GM12878 (cell line): ENCODE data around the gene WDR48. TPM values are rescaled to one million over a fixed set of nuclear protein-coding genes. Genes with fewer than 3 reads are reported as not detected.

Source experiments
- ATAC-seq: fragments of 200-7000 bp; cut with Tn5 transposase; 3 replicates; pipeline ENCODE4 v1.9.1; 2020; ENCODE audit warnings: mild to moderate bottlenecking, moderate library complexity
- BruUV-seq: library from RNA; stranded (reverse); fragments of 400-500 nt; replicated peaks from 2 replicates; lab custom pipeline; 2021; lab: Mats Ljungman, UMichigan
- CTCF ChIA-PET: fragments of 300-600 bp; sonication (Branson Sonifier 250); formaldehyde crosslinking; extraction: SDS; loops from one replicate; lab custom pipeline; 2021; ENCODE audit warnings: inconsistent platforms; lab: Yijun Ruan, JAX
- POLR2A ChIA-PET: fragments of 350-600 bp; formaldehyde crosslinking; extraction: SDS; loops from one replicate; lab custom pipeline; 2021; ENCODE audit warnings: inconsistent platforms; lab: Charles Lee
- RAD21 ChIA-PET: fragments of 300-600 bp; sonication (Branson Sonifier 250); formaldehyde crosslinking; loops from one replicate; lab custom pipeline; 2023; ENCODE audit warnings: antibody characterized with exemption; ENCODE audit not compliant: unreplicated experiment; lab: Charles Lee
- SMC1A ChIA-PET: fragments of 300-600 bp; sonication (Branson Sonifier 250); formaldehyde crosslinking; loops from one replicate; lab custom pipeline; 2023; ENCODE audit not compliant: unreplicated experiment, uncharacterized antibody; lab: Charles Lee
- DNase-seq: peaks from one replicate; pipeline ENCODE4 v3.0.0-alpha.2; 2011; ENCODE audit warnings: low read depth, low spot score
- FAIRE-seq: peaks from 3 replicates; lab custom pipeline; 2011; peaks lifted over from hg19 to GRCh38; lab: Jason Lieb, UNC
- H2AFZ ChIP-seq: 2 replicates; pipeline ENCODE4 v1.6.0; 2011; ENCODE audit warnings: low read depth, low read length, control low read depth; ENCODE audit not compliant: control insufficient read depth
- H3K27ac ChIP-seq: 2 replicates; pipeline ENCODE4 v1.5.1; 2011; ENCODE audit warnings: control low read depth; ENCODE audit not compliant: control insufficient read depth, insufficient read depth
- H3K27me3 ChIP-seq, 2 experiments: replicated peaks in 1 of 2; 2 replicates each; pipeline versions ENCODE4 v1.6.0 to v1.6.1; 2011; ENCODE audit warnings: low read length in 1 of 2; ENCODE audit not compliant: control insufficient read depth in 2 of 2, insufficient read depth in 2 of 2
- H3K36me3 ChIP-seq, 2 experiments: 2 replicates each; pipeline ENCODE4 v1.5.1; 2011; ENCODE audit warnings: low read length in 1 of 2; ENCODE audit not compliant: control insufficient read depth in 2 of 2, insufficient read depth in 2 of 2
- H3K4me1 ChIP-seq: 2 replicates; pipeline ENCODE4 v1.6.1; 2011; ENCODE audit warnings: mild to moderate bottlenecking, low read length, moderate library complexity, mixed read lengths; ENCODE audit not compliant: control insufficient read depth, insufficient read depth
- H3K4me2 ChIP-seq: 2 replicates; pipeline ENCODE4 v1.6.0; 2011; ENCODE audit warnings: control low read depth; ENCODE audit not compliant: control insufficient read depth, insufficient read depth
- H3K4me3 ChIP-seq: fragments of 200-600 bp; sonication (generic); 2 replicates; pipeline ENCODE4 v1.5.1; 2016
- H3K79me2 ChIP-seq: 2 replicates; pipeline ENCODE4 v1.6.0; 2011; ENCODE audit warnings: low read length; ENCODE audit not compliant: control insufficient read depth, insufficient read depth
- H3K9ac ChIP-seq: 2 replicates; pipeline ENCODE4 v1.8.0; 2011; ENCODE audit warnings: low read length, control low read depth, mixed read lengths; ENCODE audit not compliant: control insufficient read depth, insufficient read depth
- H3K9me3 ChIP-seq: replicated peaks from 3 replicates; pipeline ENCODE4 v1.5.1; 2011; ENCODE audit warnings: mild to moderate bottlenecking, low read length; ENCODE audit not compliant: control insufficient read depth, insufficient read depth
- H4K20me1 ChIP-seq: 2 replicates; pipeline ENCODE4 v1.6.0; 2011; ENCODE audit not compliant: control insufficient read depth, insufficient read depth
- ASH2L ChIP-seq: fragments of 300-600, 200-600 bp; sonication (generic); IDR thresholded peaks from 2 replicates; pipeline ENCODE4 v1.6.1; 2017; ENCODE audit warnings: low read depth, mild to moderate bottlenecking, borderline replicate concordance
- CREM ChIP-seq: IDR thresholded peaks from 2 replicates; pipeline ENCODE4 v1.6.1; 2014; ENCODE audit warnings: antibody characterized with exemption, low read depth
- EGR1 ChIP-seq, 2 experiments: IDR thresholded peaks; 1 replicate in 1 of 2; 2 replicates in 1 of 2; pipeline ENCODE4 v1.6.1; 2011 to 2012; ENCODE audit warnings: low read depth in 2 of 2, low read length in 2 of 2, borderline replicate concordance in 1 of 2, mild to moderate bottlenecking in 1 of 2, moderate library complexity in 1 of 2
- NFYB ChIP-seq: IDR thresholded peaks from 2 replicates; pipeline ENCODE4 v1.6.1; 2011; ENCODE audit warnings: low read depth, mild to moderate bottlenecking, low read length, improper control_type of control experiment, moderate library complexity; ENCODE audit not compliant: insufficient read depth
- PAX5 ChIP-seq: IDR thresholded peaks from 2 replicates; pipeline ENCODE4 v1.6.1; 2011; ENCODE audit warnings: low read depth, low read length, borderline replicate concordance
- POLR2AphosphoS5 ChIP-seq: IDR thresholded peaks from 2 replicates; pipeline ENCODE4 v1.6.1; 2011; ENCODE audit warnings: mild to moderate bottlenecking, low read length, inconsistent platforms
- RAD21 ChIP-seq: IDR thresholded peaks from 2 replicates; pipeline ENCODE4 v1.6.1; 2011; ENCODE audit warnings: mild to moderate bottlenecking, low read depth, low read length, moderate library complexity; ENCODE audit not compliant: insufficient read depth
- RUNX3 ChIP-seq: IDR thresholded peaks from 2 replicates; pipeline ENCODE4 v1.6.1; 2012; ENCODE audit warnings: low read length, inconsistent platforms
- SP1 ChIP-seq: IDR thresholded peaks from one replicate; pipeline ENCODE4 v1.6.1; 2011; ENCODE audit warnings: low read depth, low read length
- SREBF1 ChIP-seq: IDR thresholded peaks from 2 replicates; pipeline ENCODE4 v1.6.1; 2012; ENCODE audit warnings: mild to moderate bottlenecking, low read length
- STAT1 ChIP-seq: fragments of 450-650 bp; conservative IDR thresholded peaks from 2 replicates; pipeline ENCODE4 v1.6.1; 2014; ENCODE audit warnings: antibody characterized with exemption, mild to moderate bottlenecking
- TCF3 ChIP-seq: IDR thresholded peaks from 2 replicates; pipeline ENCODE4 v1.6.1; 2012; ENCODE audit warnings: low read depth, mild to moderate bottlenecking, low read length, borderline replicate concordance; ENCODE audit not compliant: insufficient read depth
- YY1 ChIP-seq: IDR thresholded peaks from 2 replicates; pipeline ENCODE4 v1.6.1; 2011; ENCODE audit warnings: low read depth, mild to moderate bottlenecking, low read length
- ZNF24 ChIP-seq: fragments of 450-650 bp; IDR thresholded peaks from 2 replicates; pipeline ENCODE4 v1.6.1; 2017; ENCODE audit warnings: antibody characterized with exemption, mild to moderate bottlenecking
- in situ Hi-C: fragments of 300-500 bp; cut with MboI; formaldehyde crosslinking; loops from 9 replicates; pipeline ENCODE4 v1.14.3; 2018; ENCODE audit warnings: mixed read lengths
- intact Hi-C: fragments of 100-400 bp; cut with micrococcal nuclease; formaldehyde crosslinking; loops from one replicate; pipeline ENCODE4 v1.14.2; 2022; ENCODE audit not compliant: unreplicated experiment
- polyA plus RNA-seq, 11 experiments: library from polyadenylated mRNA; depleted of rRNA in 4 of 11; unstranded in 6 of 11; stranded (reverse) in 5 of 11; fragments of >200 nt; fragmentation: Nextera tagmentation in 4 of 11; fragmentation: Illumina TruSeq in 1 of 11; extraction: Ambion mirVana in 4 of 11; extraction: Trizol in 1 of 11; gene quantifications; 1 replicate in 1 of 11; 2 replicates in 10 of 11; pipeline versions ENCODE4 v1.2.1 to v1.2.3, GENCODE V29; 2011 to 2016; ENCODE audit warnings: inconsistent platforms in 2 of 11, missing spikeins in 2 of 11, low read depth in 1 of 11
- total RNA-seq, 4 experiments: library from RNA; depleted of rRNA in 3 of 4; stranded (reverse); fragments of >200 nt in 3 of 4; fragmentation: Illumina TruSeq in 1 of 4; extraction: Trizol in 1 of 4; gene quantifications; 2 replicates each; pipeline versions ENCODE4 v1.2.1 to v1.2.3, GENCODE V29; 2013 to 2021
- TF ChIP-seq, protein P1 (sequence below), 3 experiments: IDR thresholded peaks in 2 of 3; conservative IDR thresholded peaks in 1 of 3; 2 replicates each; pipeline ENCODE4 v1.5.1; 2011; ENCODE audit warnings: low read depth in 3 of 3, low read length in 3 of 3, mild to moderate bottlenecking in 3 of 3, control low read depth in 2 of 3, moderate library complexity in 2 of 3, inconsistent platforms in 1 of 3, mixed read lengths in 1 of 3; ENCODE audit not compliant: control insufficient read depth in 2 of 3, insufficient read depth in 1 of 3; ENCODE audit errors: extremely low read depth in 1 of 3
- TF ChIP-seq, protein P2 (sequence below): IDR thresholded peaks from 2 replicates; pipeline ENCODE4 v1.6.1; 2012; ENCODE audit warnings: improper control_type of control experiment, low read depth, low read length; ENCODE audit not compliant: insufficient replicate concordance

Gene WDR48
- total and polyA plus RNA-seq, 10 of the 15 experiments (the other 5 are each of a cell fraction or from before 2014, with no cell fraction given) = 16.8 to 43.8 (median 29.0) TPM

DNA sequence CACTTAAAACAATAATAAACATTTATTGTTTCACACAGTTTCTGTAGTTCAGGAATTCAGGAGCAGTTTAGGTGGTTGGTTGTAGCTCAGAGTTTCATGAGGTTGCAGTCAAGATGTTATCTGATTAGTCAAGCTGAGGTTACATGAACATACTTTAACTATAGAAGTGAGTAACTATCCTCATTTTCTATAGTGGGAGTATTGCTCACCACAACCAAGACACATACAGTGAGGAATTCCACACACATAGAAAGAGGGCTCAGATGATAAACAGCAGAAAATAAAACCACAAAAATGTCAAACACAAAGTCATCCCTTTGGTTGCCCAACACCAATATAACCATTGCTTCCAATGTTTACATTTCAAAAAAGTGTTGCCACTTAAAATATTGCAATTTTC lies 13.7 kb upstream of the WDR48 start:
- H4K20me1 ChIP-seq = no peaks in the 10 kb centered on the region
- RAD21 ChIA-PET = no interaction called here
- BruUV-seq = no TSS peak
- CTCF ChIA-PET = interaction anchor here (0.6 to 0.7 kb wide), 3 partner anchors 28 to 665 kb away, joined by 3 read pairs; no protein-coding TSS in a partner anchor
- intact Hi-C loops = no loop called here
- SMC1A ChIA-PET = interaction anchor here (0.8 kb wide), 1 partner anchor 38 kb away, joined by 3 read pairs; no protein-coding TSS in a partner anchor
- H3K27ac ChIP-seq = no peak overlapping the region
- DNase-seq = no peak
- H3K4me2 ChIP-seq = no peak overlapping the region
- POLR2A ChIA-PET = no interaction called here
- no peaks in the 10 kb centered on the region for H3K4me1 ChIP-seq
- H3K79me2 ChIP-seq = no peaks in the 10 kb centered on the region
- ATAC-seq = no peak
- no peak for TF ChIP-seq TCF3
- no peak for TF ChIP-seq ZNF24
- TF ChIP-seq PAX5 = no peak
- TF ChIP-seq, protein P1, sequence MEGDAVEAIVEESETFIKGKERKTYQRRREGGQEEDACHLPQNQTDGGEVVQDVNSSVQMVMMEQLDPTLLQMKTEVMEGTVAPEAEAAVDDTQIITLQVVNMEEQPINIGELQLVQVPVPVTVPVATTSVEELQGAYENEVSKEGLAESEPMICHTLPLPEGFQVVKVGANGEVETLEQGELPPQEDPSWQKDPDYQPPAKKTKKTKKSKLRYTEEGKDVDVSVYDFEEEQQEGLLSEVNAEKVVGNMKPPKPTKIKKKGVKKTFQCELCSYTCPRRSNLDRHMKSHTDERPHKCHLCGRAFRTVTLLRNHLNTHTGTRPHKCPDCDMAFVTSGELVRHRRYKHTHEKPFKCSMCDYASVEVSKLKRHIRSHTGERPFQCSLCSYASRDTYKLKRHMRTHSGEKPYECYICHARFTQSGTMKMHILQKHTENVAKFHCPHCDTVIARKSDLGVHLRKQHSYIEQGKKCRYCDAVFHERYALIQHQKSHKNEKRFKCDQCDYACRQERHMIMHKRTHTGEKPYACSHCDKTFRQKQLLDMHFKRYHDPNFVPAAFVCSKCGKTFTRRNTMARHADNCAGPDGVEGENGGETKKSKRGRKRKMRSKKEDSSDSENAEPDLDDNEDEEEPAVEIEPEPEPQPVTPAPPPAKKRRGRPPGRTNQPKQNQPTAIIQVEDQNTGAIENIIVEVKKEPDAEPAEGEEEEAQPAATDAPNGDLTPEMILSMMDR (IDR thresholded peaks at IDR 0.05 in 2 of 3, conservative IDR thresholded peaks at IDR 0.05 in 1 of 3; ENCODE audit: control insufficient read depth in 2 of 3, extremely low read depth in 1 of 3, insufficient read depth in 1 of 3, low read depth in 3 of 3, low read length in 3 of 3) = no peak
- TF ChIP-seq SP1 = no peak
- no peak for TF ChIP-seq ASH2L
- TF ChIP-seq EGR1 (IDR thresholded peaks at IDR 0.05; ENCODE audit: borderline replicate concordance in 1 of 2, low read depth in 2 of 2, low read length in 2 of 2) = no peak
- TF ChIP-seq RUNX3 = no peak
- no peak for TF ChIP-seq RAD21
- TF ChIP-seq, protein P2, sequence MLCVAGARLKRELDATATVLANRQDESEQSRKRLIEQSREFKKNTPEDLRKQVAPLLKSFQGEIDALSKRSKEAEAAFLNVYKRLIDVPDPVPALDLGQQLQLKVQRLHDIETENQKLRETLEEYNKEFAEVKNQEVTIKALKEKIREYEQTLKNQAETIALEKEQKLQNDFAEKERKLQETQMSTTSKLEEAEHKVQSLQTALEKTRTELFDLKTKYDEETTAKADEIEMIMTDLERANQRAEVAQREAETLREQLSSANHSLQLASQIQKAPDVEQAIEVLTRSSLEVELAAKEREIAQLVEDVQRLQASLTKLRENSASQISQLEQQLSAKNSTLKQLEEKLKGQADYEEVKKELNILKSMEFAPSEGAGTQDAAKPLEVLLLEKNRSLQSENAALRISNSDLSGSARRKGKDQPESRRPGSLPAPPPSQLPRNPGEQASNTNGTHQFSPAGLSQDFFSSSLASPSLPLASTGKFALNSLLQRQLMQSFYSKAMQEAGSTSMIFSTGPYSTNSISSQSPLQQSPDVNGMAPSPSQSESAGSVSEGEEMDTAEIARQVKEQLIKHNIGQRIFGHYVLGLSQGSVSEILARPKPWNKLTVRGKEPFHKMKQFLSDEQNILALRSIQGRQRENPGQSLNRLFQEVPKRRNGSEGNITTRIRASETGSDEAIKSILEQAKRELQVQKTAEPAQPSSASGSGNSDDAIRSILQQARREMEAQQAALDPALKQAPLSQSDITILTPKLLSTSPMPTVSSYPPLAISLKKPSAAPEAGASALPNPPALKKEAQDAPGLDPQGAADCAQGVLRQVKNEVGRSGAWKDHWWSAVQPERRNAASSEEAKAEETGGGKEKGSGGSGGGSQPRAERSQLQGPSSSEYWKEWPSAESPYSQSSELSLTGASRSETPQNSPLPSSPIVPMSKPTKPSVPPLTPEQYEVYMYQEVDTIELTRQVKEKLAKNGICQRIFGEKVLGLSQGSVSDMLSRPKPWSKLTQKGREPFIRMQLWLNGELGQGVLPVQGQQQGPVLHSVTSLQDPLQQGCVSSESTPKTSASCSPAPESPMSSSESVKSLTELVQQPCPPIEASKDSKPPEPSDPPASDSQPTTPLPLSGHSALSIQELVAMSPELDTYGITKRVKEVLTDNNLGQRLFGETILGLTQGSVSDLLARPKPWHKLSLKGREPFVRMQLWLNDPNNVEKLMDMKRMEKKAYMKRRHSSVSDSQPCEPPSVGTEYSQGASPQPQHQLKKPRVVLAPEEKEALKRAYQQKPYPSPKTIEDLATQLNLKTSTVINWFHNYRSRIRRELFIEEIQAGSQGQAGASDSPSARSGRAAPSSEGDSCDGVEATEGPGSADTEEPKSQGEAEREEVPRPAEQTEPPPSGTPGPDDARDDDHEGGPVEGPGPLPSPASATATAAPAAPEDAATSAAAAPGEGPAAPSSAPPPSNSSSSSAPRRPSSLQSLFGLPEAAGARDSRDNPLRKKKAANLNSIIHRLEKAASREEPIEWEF = no peak
- no peak for TF ChIP-seq NFYB
- no peak for TF ChIP-seq CREM
- TF ChIP-seq YY1 = no peak
- TF ChIP-seq POLR2AphosphoS5 = no peak
- no peak for TF ChIP-seq STAT1
- no peak for TF ChIP-seq SREBF1
- no peak overlapping the region for H3K4me3 ChIP-seq
- H3K27me3 ChIP-seq = no peaks in the 10 kb centered on the region
- in situ Hi-C loops = no loop called here
- H3K36me3 ChIP-seq = no peaks in the 10 kb centered on the region
- FAIRE-seq = no peak
- H2AFZ ChIP-seq = no peak overlapping the region
- H3K9ac ChIP-seq = no peak overlapping the region
- H3K9me3 ChIP-seq = no peaks in the 10 kb centered on the region; the same call in 2 of the 3 replicates
